Nephron (organoid): ENCODE measurements around the gene TM4SF18.

Experiments
- H3K27ac Mint-ChIP-seq, 3 experiments: 2 replicates each; pipeline ENCODE4 v1.8.0; 2020; ENCODE audit warnings: mixed read lengths in 3 of 3, mild to moderate bottlenecking in 2 of 3, moderate library complexity in 1 of 3
- H3K27me3 Mint-ChIP-seq: 2 replicates; pipeline ENCODE4 v1.8.0; 2021; ENCODE audit warnings: low read depth, mild to moderate bottlenecking, moderate library complexity, mixed read lengths
- H3K36me3 Mint-ChIP-seq: 2 replicates; pipeline ENCODE4 v1.8.0; 2020; ENCODE audit warnings: low read depth, mixed read lengths
- H3K4me1 Mint-ChIP-seq: 2 replicates; pipeline ENCODE4 v1.8.0; 2020; ENCODE audit warnings: mixed read lengths
- H3K4me3 Mint-ChIP-seq, 3 experiments: 2 replicates each; pipeline ENCODE4 v1.8.0; 2020; ENCODE audit warnings: mild to moderate bottlenecking in 3 of 3, mixed read lengths in 3 of 3, moderate library complexity in 2 of 3
- H3K9me3 Mint-ChIP-seq: 2 replicates; pipeline ENCODE4 v1.8.0; 2020; ENCODE audit warnings: mixed read lengths
- CTCF ChIP-seq, 3 experiments: fragments of 200-600 bp; sonication (generic); IDR thresholded peaks; one replicate each; pipeline ENCODE4 v1.5.0; 2021; ENCODE audit warnings: antibody characterized with exemption in 3 of 3; ENCODE audit not compliant: unreplicated experiment in 3 of 3

TM4SF18 gene

GRCh38 chr3:149282322-149282721 is 51.1 kb downstream of the TM4SF18 start:
- H3K27ac Mint-ChIP-seq: peak overlapping the region in 1 of 3 experiments; percentile 61
- H3K9me3 Mint-ChIP-seq: peaks cover 4% of the 10 kb centered on the region
- H3K4me1 Mint-ChIP-seq: no peaks in the 10 kb centered on the region
- H3K27me3 Mint-ChIP-seq: no peaks in the 10 kb centered on the region
- H3K36me3 Mint-ChIP-seq: no peaks in the 10 kb centered on the region
- no peak for TF ChIP-seq CTCF (IDR thresholded peaks at IDR 0.05; ENCODE audit: unreplicated experiment in 3 of 3)
- H3K4me3 Mint-ChIP-seq: no peak overlapping the region

GRCh38 chr3:149280671-149281349 is 52.6 kb downstream of the TM4SF18 start:
- H3K27ac Mint-ChIP-seq: peak overlapping the region in 1 of 3 experiments; percentile 1
- no peak overlapping the region for H3K4me3 Mint-ChIP-seq
- H3K36me3 Mint-ChIP-seq: no peaks in the 10 kb centered on the region
- TF ChIP-seq CTCF (IDR thresholded peaks at IDR 0.05; ENCODE audit: unreplicated experiment in 3 of 3): no peak
- H3K4me1 Mint-ChIP-seq: no peaks in the 10 kb centered on the region
- no peaks in the 10 kb centered on the region for H3K27me3 Mint-ChIP-seq
- peaks cover 4% of the 10 kb centered on the region for H3K9me3 Mint-ChIP-seq

- Mint-ChIP-seq H3K4me1 (peaks cover 4% of the 10 kb centered on the region), H3K27me3 (no peaks in the 10 kb centered on the region), H3K36me3 (no peaks in the 10 kb centered on the region), H3K9me3 (no peaks in the 10 kb centered on the region), H3K4me3 (no peak overlapping the region), H3K27ac (peak overlapping the region in 1 of 3 experiments; percentile 13)
- no peak for TF ChIP-seq CTCF (IDR thresholded peaks at IDR 0.05; ENCODE audit: unreplicated experiment in 3 of 3)
These were observed 54.5 kb downstream of the TM4SF18 start for GRCh38 chr3:149278911-149279310.

GRCh38 chr3:149277331-149277813 is 56.1 kb downstream of the TM4SF18 start:
- TF ChIP-seq CTCF (IDR thresholded peaks at IDR 0.05; ENCODE audit: unreplicated experiment in 3 of 3): no peak
- Mint-ChIP-seq H3K4me3 (no peak overlapping the region), H3K27me3 (no peaks in the 10 kb centered on the region), H3K4me1 (peaks cover 8% of the 10 kb centered on the region), H3K9me3 (no peaks in the 10 kb centered on the region), H3K27ac (no peak overlapping the region), H3K36me3 (no peaks in the 10 kb centered on the region)

GRCh38 chr3:149276619-149277018 is 56.8 kb downstream of the TM4SF18 start:
- no peak for TF ChIP-seq CTCF (IDR thresholded peaks at IDR 0.05; ENCODE audit: unreplicated experiment in 3 of 3)
- no peaks in the 10 kb centered on the region for H3K36me3 Mint-ChIP-seq
- H3K4me3 Mint-ChIP-seq: no peak overlapping the region
- H3K4me1 Mint-ChIP-seq: peaks cover 8% of the 10 kb centered on the region
- H3K27me3 Mint-ChIP-seq: no peaks in the 10 kb centered on the region
- no peaks in the 10 kb centered on the region for H3K9me3 Mint-ChIP-seq
- no peak overlapping the region for H3K27ac Mint-ChIP-seq

- Mint-ChIP-seq H3K4me3 (no peak overlapping the region), H3K27me3 (no peaks in the 10 kb centered on the region), H3K4me1 (peaks cover 8% of the 10 kb centered on the region), H3K9me3 (no peaks in the 10 kb centered on the region), H3K36me3 (no peaks in the 10 kb centered on the region), H3K27ac (peak overlapping the region in 2 of 3 experiments; percentile 27 to 66)
- TF ChIP-seq CTCF (IDR thresholded peaks at IDR 0.05; ENCODE audit: unreplicated experiment in 3 of 3): no peak
These were observed 59.2 kb downstream of the TM4SF18 start for GRCh38 chr3:149274220-149274619.
